HepG2 (cell line): ENCODE measurements around the gene MAPK10. TPM values are rescaled to one million over a fixed set of nuclear protein-coding genes. Genes with fewer than 3 reads are reported as not detected.

Experiments used
- ATAC-seq: fragments of 200-7000 bp; cut with Tn5 transposase; 3 replicates; pipeline ENCODE4 v1.9.1; 2020; ENCODE audit warnings: mild to moderate bottlenecking, moderate library complexity
- BruUV-seq: library from RNA; stranded (reverse); fragments of 400-500 nt; replicated peaks from 2 replicates; lab custom pipeline; 2021; lab: Mats Ljungman, UMichigan
- CTCF ChIA-PET: fragments of 300-600 bp; formaldehyde crosslinking; extraction: SDS; loops from one replicate; lab custom pipeline; 2021; ENCODE audit warnings: low total read pairs, inconsistent platforms, low intra/inter-chr PET ratio; lab: Yijun Ruan, JAX
- POLR2A ChIA-PET: fragments of 350-600 bp; sonication (Branson Sonifier 250); formaldehyde crosslinking; loops from one replicate; lab custom pipeline; 2020; ENCODE audit warnings: antibody characterized with exemption, inconsistent platforms; lab: Yijun Ruan, JAX
- DNase-seq: peaks from one replicate; pipeline ENCODE4 v3.0.0-alpha.2; 2015; ENCODE audit warnings: low spot score
- FAIRE-seq: peaks from 3 replicates; lab custom pipeline; 2011; peaks lifted over from hg19 to GRCh38; lab: Jason Lieb, UNC
- H2AFZ ChIP-seq: one replicate; pipeline ENCODE4 v1.6.1; 2011; ENCODE audit warnings: low read length, inconsistent platforms
- H3K27ac ChIP-seq: fragments of 300-600 bp; 3 replicates; pipeline ENCODE4 v1.8.0; 2011; ENCODE audit warnings: mixed run types, mild to moderate bottlenecking, mixed read lengths, low read length, inconsistent platforms; ENCODE audit not compliant: insufficient read depth; ENCODE audit errors: extremely low read length
- H3K27me3 ChIP-seq, 2 experiments: fragments of 200-600 bp in 1 of 2; 2 replicates in 1 of 2; 3 replicates in 1 of 2; pipeline versions ENCODE4 v1.6.0 to v1.8.0; 2011; ENCODE audit warnings: low read length in 2 of 2, mild to moderate bottlenecking in 2 of 2, moderate library complexity in 2 of 2, inconsistent platforms in 1 of 2; ENCODE audit not compliant: insufficient read depth in 2 of 2, control insufficient read depth in 1 of 2
- H3K36me3 ChIP-seq, 2 experiments: fragments of 200-600 bp in 1 of 2; replicated peaks in 1 of 2; 2 replicates in 1 of 2; 3 replicates in 1 of 2; pipeline versions ENCODE4 v1.5.1 to v1.8.0; 2011; ENCODE audit warnings: low read length in 2 of 2, inconsistent platforms in 1 of 2; ENCODE audit not compliant: insufficient read depth in 2 of 2, control insufficient read depth in 1 of 2
- H3K4me1 ChIP-seq: 2 replicates; pipeline ENCODE4 v1.5.1; 2012; ENCODE audit warnings: low read length, inconsistent platforms; ENCODE audit not compliant: insufficient read depth
- H3K4me2 ChIP-seq: 2 replicates; pipeline ENCODE4 v1.6.0; 2011; ENCODE audit warnings: low read depth, low read length, inconsistent platforms
- H3K4me3 ChIP-seq, 3 experiments: fragments of 200-600 bp in 1 of 3; sonication (generic), shearing (Covaris generic) in 1 of 3; replicated peaks in 1 of 3; 2 replicates each; pipeline ENCODE4 v1.5.1; 2011 to 2016; ENCODE audit warnings: low read length in 3 of 3, inconsistent platforms in 2 of 3, low read depth in 2 of 3, mild to moderate bottlenecking in 2 of 3, control low read depth in 1 of 3, mixed read lengths in 1 of 3; ENCODE audit not compliant: insufficient read depth in 1 of 3
- H3K79me2 ChIP-seq: one replicate; pipeline ENCODE4 v1.6.1; 2011; ENCODE audit warnings: low read length, inconsistent platforms; ENCODE audit not compliant: insufficient read depth
- H3K9ac ChIP-seq: 2 replicates; pipeline ENCODE4 v1.6.0; 2011; ENCODE audit warnings: mild to moderate bottlenecking, low read depth, low read length, inconsistent platforms; ENCODE audit not compliant: insufficient read depth
- H3K9me3 ChIP-seq: 2 replicates; pipeline ENCODE4 v1.5.1; 2012; ENCODE audit warnings: mild to moderate bottlenecking, low read length
- H4K20me1 ChIP-seq: 2 replicates; pipeline ENCODE4 v1.6.0; 2011; ENCODE audit warnings: inconsistent platforms, mild to moderate bottlenecking, low read length, moderate library complexity; ENCODE audit not compliant: insufficient read depth
- FOSL2 ChIP-seq: sonication (generic); formaldehyde crosslinking; IDR thresholded peaks from 2 replicates; pipeline ENCODE4 v1.4.0; 2020; ENCODE audit warnings: missing genetic modification reagents
- HOXA9 ChIP-seq: sonication (generic); formaldehyde crosslinking; IDR thresholded peaks from 2 replicates; pipeline ENCODE4 v1.8.1; 2022; ENCODE audit warnings: missing genetic modification reagents, mild to moderate bottlenecking, moderate library complexity, borderline replicate concordance
- JUNB ChIP-seq: sonication (generic); formaldehyde crosslinking; IDR thresholded peaks from 2 replicates; pipeline ENCODE4 v1.8.0; 2022; ENCODE audit warnings: missing genetic modification reagents, mild to moderate bottlenecking, borderline replicate concordance
- NONO ChIP-seq, 2 experiments: fragments of 450-650 bp in 1 of 2; sonication (generic) in 1 of 2; formaldehyde crosslinking in 1 of 2; IDR thresholded peaks in 1 of 2; conservative IDR thresholded peaks in 1 of 2; 2 replicates each; pipeline versions ENCODE4 v1.6.1 to v1.8.0; 2017 to 2022; ENCODE audit warnings: mild to moderate bottlenecking in 1 of 2, missing genetic modification reagents in 1 of 2, moderate library complexity in 1 of 2
- SPEN ChIP-seq: sonication (generic); formaldehyde crosslinking; IDR thresholded peaks from 2 replicates; pipeline ENCODE4 v1.5.1; 2020; ENCODE audit warnings: low read depth, mild to moderate bottlenecking, missing genetic modification reagents
- ZBTB21 ChIP-seq: sonication (generic); formaldehyde crosslinking; IDR thresholded peaks from 2 replicates; pipeline ENCODE4 v1.4.0; 2020; ENCODE audit warnings: missing genetic modification reagents
- ZFX ChIP-seq: sonication (generic); formaldehyde crosslinking; IDR thresholded peaks from 2 replicates; pipeline ENCODE4 v1.4.0; 2020; ENCODE audit warnings: mild to moderate bottlenecking, low read depth, missing genetic modification reagents, moderate library complexity
- ZNF136 ChIP-seq: sonication (generic); formaldehyde crosslinking; IDR thresholded peaks from 2 replicates; pipeline ENCODE4 v1.8.1; 2022; ENCODE audit warnings: low read depth, mild to moderate bottlenecking, moderate library complexity, missing genetic modification reagents
- ZNF138 ChIP-seq: sonication (generic); formaldehyde crosslinking; IDR thresholded peaks from 2 replicates; pipeline ENCODE4 v1.5.0; 2020; ENCODE audit warnings: mild to moderate bottlenecking, low read depth, missing genetic modification reagents
- ZNF263 ChIP-seq: sonication (generic); formaldehyde crosslinking; IDR thresholded peaks from 2 replicates; pipeline ENCODE4 v1.4.0; 2020; ENCODE audit warnings: missing genetic modification reagents
- ZNF607 ChIP-seq: sonication (generic); formaldehyde crosslinking; IDR thresholded peaks from 2 replicates; pipeline ENCODE4 v1.5.1; 2020; ENCODE audit warnings: missing genetic modification reagents, mild to moderate bottlenecking, borderline replicate concordance
- ZSCAN30 ChIP-seq: sonication (generic); formaldehyde crosslinking; IDR thresholded peaks from 2 replicates; pipeline ENCODE4 v1.5.0; 2020; ENCODE audit warnings: mild to moderate bottlenecking, missing genetic modification reagents
- WGBS: methylation state at CpG from one replicate; pipeline ENCODE4 v1.1.6; 2017; ENCODE audit warnings: low lambda C conversion rate; 5-methylcytosine and 5-hydroxymethylcytosine counted together
- in situ Hi-C: cut with HindIII; loops from 2 replicates; pipeline ENCODE4 v1.10.0; 2017; ENCODE audit warnings: low pct_unique_long_range_greater_than_20kb; ENCODE audit not compliant: extremely low pct_ligation_motif_present
- intact Hi-C: fragments of 100-400 bp; cut with micrococcal nuclease; formaldehyde crosslinking; loops from one replicate; pipeline ENCODE4 v1.10.0; 2022; ENCODE audit not compliant: unreplicated experiment
- polyA plus RNA-seq, 8 experiments: library from polyadenylated mRNA; depleted of rRNA in 3 of 8; stranded (reverse) in 7 of 8; unstranded in 1 of 8; fragments of >200 nt; fragmentation: Illumina TruSeq in 4 of 8; extraction: Trizol in 4 of 8; gene quantifications; 2 replicates each; pipeline versions ENCODE4 v1.2.1 to v1.2.3, GENCODE V29; 2011 to 2016; ENCODE audit warnings: low read depth in 4 of 8, missing spikeins in 1 of 8, mixed read lengths in 1 of 8; ENCODE audit not compliant: insufficient read depth in 1 of 8
- total RNA-seq, 5 experiments: library from RNA; depleted of rRNA; stranded (reverse); fragments of >200 nt; fragmentation: Illumina TruSeq; extraction: Trizol; gene quantifications; 2 replicates each; pipeline ENCODE4 v1.2.3, GENCODE V29; 2016; ENCODE audit warnings: low read depth in 1 of 5
- TF ChIP-seq, protein P1 (sequence below): sonication (generic); formaldehyde crosslinking; IDR thresholded peaks from 2 replicates; pipeline ENCODE4 v1.4.0; 2020; ENCODE audit warnings: missing genetic modification reagents, mild to moderate bottlenecking, borderline replicate concordance
- TF ChIP-seq, protein P2 (sequence below): sonication (generic); formaldehyde crosslinking; IDR thresholded peaks from 2 replicates; pipeline ENCODE4 v1.4.0; 2020; ENCODE audit warnings: missing genetic modification reagents
- TF ChIP-seq, protein P3 (sequence below): IDR thresholded peaks from 2 replicates; pipeline ENCODE4 v1.6.1; 2018; ENCODE audit warnings: missing genetic modification reagents
- TF ChIP-seq, protein P4 (sequence below): sonication (generic); formaldehyde crosslinking; IDR thresholded peaks from 2 replicates; pipeline ENCODE4 v1.4.0; 2020; ENCODE audit warnings: missing genetic modification reagents

The MAPK10 gene
- total and polyA plus RNA-seq, 2 of the 13 experiments (the other 11 are each of a cell fraction or from before 2014, with no cell fraction given) = not detected

DNA sequence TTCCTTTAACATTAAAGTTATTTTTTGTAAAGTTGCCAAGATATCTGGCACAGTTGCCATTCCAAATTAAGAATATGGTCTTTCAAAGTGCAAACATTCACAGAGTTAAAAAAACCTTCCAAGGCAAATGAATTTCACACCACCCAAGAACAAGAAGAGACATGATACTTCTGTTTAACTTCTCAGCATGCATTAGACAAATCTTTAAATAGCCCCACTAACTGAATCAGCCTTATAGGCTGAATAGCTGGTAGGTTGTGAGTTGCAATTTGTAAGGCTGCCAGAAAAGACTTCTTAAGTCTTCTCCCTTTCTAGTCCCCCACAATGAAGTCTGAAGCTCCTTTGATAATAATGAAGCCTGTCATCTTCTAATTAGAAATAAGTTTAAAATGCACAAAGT is 95.6 kb downstream of the MAPK10 start (continued):
- no peak for TF ChIP-seq ZSCAN30
- TF ChIP-seq ZBTB21 (CRISPR knock-in tag) = no peak
- TF ChIP-seq, protein P1, sequence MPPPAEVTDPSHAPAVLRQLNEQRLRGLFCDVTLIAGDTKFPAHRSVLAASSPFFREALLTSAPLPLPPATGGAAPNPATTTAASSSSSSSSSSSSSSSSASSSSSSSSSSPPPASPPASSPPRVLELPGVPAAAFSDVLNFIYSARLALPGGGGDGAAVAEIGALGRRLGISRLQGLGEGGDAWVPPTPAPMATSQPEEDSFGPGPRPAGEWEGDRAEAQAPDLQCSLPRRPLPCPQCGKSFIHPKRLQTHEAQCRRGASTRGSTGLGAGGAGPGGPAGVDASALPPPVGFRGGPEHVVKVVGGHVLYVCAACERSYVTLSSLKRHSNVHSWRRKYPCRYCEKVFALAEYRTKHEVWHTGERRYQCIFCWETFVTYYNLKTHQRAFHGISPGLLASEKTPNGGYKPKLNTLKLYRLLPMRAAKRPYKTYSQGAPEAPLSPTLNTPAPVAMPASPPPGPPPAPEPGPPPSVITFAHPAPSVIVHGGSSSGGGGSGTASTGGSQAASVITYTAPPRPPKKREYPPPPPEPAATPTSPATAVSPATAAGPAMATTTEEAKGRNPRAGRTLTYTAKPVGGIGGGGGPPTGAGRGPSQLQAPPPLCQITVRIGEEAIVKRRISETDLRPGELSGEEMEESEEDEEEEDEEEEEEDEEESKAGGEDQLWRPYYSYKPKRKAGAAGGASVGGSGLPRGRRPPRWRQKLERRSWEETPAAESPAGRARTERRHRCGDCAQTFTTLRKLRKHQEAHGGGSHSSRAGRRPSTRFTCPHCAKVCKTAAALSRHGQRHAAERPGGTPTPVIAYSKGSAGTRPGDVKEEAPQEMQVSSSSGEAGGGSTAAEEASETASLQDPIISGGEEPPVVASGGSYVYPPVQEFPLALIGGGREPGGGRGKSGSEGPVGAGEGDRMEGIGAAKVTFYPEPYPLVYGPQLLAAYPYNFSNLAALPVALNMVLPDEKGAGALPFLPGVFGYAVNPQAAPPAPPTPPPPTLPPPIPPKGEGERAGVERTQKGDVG (CRISPR knock-in tag) = no peak
- no peak for TF ChIP-seq FOSL2 (CRISPR knock-in tag)
- TF ChIP-seq ZNF138 (CRISPR knock-in tag) = no peak
- no peak for TF ChIP-seq ZFX (CRISPR knock-in tag)
- TF ChIP-seq NONO (IDR thresholded peaks at IDR 0.05) = no peak
- no peak for TF ChIP-seq NONO (CRISPR knock-in tag; conservative IDR thresholded peaks at IDR 0.05)
- TF ChIP-seq, protein P2, sequence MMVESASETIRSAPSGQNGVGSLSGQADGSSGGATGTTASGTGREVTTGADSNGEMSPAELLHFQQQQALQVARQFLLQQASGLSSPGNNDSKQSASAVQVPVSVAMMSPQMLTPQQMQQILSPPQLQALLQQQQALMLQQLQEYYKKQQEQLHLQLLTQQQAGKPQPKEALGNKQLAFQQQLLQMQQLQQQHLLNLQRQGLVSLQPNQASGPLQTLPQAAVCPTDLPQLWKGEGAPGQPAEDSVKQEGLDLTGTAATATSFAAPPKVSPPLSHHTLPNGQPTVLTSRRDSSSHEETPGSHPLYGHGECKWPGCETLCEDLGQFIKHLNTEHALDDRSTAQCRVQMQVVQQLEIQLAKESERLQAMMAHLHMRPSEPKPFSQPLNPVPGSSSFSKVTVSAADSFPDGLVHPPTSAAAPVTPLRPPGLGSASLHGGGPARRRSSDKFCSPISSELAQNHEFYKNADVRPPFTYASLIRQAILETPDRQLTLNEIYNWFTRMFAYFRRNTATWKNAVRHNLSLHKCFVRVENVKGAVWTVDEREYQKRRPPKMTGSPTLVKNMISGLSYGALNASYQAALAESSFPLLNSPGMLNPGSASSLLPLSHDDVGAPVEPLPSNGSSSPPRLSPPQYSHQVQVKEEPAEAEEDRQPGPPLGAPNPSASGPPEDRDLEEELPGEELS (CRISPR knock-in tag) = no peak
- TF ChIP-seq, all 625 proteins: peak for 0

DNA sequence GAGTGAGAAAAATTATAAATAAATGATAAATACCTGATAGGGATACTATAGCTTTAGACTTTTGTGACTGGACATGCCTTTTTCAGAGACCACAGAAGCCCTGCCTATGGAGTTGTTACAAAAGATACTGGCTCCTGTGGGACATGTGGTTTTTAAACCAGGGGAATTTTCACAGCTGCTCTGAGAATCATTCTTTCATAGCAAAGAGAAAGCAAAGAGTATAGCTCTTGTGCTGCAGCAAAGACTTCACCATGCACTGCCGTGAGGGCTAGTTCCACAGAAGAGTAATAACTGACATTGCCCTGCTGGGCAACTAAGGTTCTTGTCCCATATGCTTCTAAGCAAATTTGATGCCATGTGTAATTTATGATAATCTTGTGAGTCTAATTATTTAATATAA is 98.2 kb downstream of the MAPK10 start:
- intact Hi-C loops (no loop called here), in situ Hi-C loops (no loop called here)
- WGBS = 0% methylated on average over 1 of the region's 1 CpG
- no peaks in the 10 kb centered on the region for H3K79me2 ChIP-seq
- H4K20me1 ChIP-seq = no peaks in the 10 kb centered on the region
- H3K4me3 ChIP-seq = no peak overlapping the region
- ATAC-seq = no peak
- no peaks in the 10 kb centered on the region for H3K4me1 ChIP-seq
- no peak overlapping the region for H3K27ac ChIP-seq
- FAIRE-seq = no peak
- ChIA-PET CTCF (no interaction called here), POLR2A (no interaction called here)
- H3K9ac ChIP-seq = no peak overlapping the region
- H3K36me3 ChIP-seq = no peaks in the 10 kb centered on the region
- no peak overlapping the region for H2AFZ ChIP-seq
- no TSS peak for BruUV-seq
- DNase-seq = no peak
- no peak overlapping the region for H3K4me2 ChIP-seq
- no peaks in the 10 kb centered on the region for H3K9me3 ChIP-seq
- H3K27me3 ChIP-seq = no peaks in the 10 kb centered on the region
- TF ChIP-seq JUNB (CRISPR knock-in tag) (no peak), ZNF607 (CRISPR knock-in tag) (no peak), HOXA9 (CRISPR knock-in tag) (no peak), ZNF263 (CRISPR knock-in tag) (no peak), SPEN (CRISPR knock-in tag) (no peak), ZNF136 (no peak)
- TF ChIP-seq, protein P3, sequence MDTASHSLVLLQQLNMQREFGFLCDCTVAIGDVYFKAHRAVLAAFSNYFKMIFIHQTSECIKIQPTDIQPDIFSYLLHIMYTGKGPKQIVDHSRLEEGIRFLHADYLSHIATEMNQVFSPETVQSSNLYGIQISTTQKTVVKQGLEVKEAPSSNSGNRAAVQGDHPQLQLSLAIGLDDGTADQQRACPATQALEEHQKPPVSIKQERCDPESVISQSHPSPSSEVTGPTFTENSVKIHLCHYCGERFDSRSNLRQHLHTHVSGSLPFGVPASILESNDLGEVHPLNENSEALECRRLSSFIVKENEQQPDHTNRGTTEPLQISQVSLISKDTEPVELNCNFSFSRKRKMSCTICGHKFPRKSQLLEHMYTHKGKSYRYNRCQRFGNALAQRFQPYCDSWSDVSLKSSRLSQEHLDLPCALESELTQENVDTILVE = no peak
- TF ChIP-seq, protein P4, sequence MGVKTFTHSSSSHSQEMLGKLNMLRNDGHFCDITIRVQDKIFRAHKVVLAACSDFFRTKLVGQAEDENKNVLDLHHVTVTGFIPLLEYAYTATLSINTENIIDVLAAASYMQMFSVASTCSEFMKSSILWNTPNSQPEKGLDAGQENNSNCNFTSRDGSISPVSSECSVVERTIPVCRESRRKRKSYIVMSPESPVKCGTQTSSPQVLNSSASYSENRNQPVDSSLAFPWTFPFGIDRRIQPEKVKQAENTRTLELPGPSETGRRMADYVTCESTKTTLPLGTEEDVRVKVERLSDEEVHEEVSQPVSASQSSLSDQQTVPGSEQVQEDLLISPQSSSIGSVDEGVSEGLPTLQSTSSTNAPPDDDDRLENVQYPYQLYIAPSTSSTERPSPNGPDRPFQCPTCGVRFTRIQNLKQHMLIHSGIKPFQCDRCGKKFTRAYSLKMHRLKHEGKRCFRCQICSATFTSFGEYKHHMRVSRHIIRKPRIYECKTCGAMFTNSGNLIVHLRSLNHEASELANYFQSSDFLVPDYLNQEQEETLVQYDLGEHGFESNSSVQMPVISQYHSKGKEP = no peak
